ENCODE data around the gene PHYKPL.

Gene PHYKPL

DNA sequence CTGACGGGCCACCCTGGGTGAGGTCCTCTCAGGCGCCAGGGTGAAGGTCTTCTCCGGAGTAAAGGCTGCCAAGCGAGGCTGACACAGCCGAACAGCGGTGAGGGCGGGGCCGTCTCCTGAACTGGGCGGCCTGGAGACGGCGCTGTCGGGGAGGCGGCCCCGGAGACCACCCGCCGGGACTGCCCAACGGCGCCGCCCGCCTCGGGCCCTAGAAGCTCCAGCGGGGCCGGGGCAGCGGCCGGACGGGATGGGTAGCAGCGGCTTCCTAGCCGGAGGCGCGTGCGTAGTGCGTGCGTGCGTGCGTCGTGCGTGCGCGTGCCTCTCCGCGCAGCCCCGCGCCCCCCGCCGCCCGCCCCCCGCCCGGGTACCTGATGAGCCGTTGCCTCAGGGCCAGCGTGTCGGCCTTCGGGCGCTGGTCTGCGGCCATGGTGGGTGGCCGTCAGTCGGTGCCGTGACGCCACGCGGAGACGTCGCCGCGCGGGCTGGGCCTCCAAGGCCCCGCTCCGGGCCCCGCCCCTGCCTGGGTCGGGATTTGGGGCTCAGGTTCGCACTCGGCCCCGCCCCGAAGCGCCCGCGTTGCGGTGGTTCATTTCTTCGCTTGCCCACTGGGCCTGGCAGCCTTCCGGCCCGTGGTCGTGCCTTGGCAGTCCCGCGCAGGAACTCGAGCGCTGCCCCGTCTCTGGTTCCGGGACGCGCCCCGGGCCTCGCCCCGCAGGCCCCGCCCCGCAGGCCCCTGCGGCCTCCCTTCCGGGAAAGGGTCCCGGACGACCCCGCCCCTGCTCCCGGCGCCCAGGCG, at the start of gene PHYKPL:
Gene PHYKPL, minus strand, starts transcription at position 679 of the 796 bp plus-strand sequence. Its CDS starts 252 bp downstream, at position 427.
- peak within 1 kb of the TSS; percentile 89 for H3K27ac Mint-ChIP-seq
- peak within 1 kb of the TSS; percentile 90 for H3K4me3 Mint-ChIP-seq
- no peaks in the 10 kb centered on the region for H3K9me3 Mint-ChIP-seq (ENCODE audit: low read depth)
- peaks cover 70% of the 10 kb centered on the region for H3K4me1 Mint-ChIP-seq (ENCODE audit: low read depth)
- H3K27me3 Mint-ChIP-seq = no peaks in the 10 kb centered on the region
- H3K36me3 Mint-ChIP-seq = peaks cover 16% of the 10 kb centered on the region

- Mint-ChIP-seq H3K4me1 (ENCODE audit: low read depth) (peaks cover 2% of the 10 kb centered on the region), H3K36me3 (peaks cover 2% of the 10 kb centered on the region), H3K4me3 (no peak overlapping the region), H3K27ac (no peak overlapping the region), H3K27me3 (peaks cover under 1% of the 10 kb centered on the region), H3K9me3 (ENCODE audit: low read depth) (peaks cover 10% of the 10 kb centered on the region)
These were observed 49.8 kb upstream of the PHYKPL start for GRCh38 chr5:178282391-178282790.

GRCh38 chr5:178281331-178281730, 48.7 kb upstream of the PHYKPL start:
- peaks cover 10% of the 10 kb centered on the region for H3K9me3 Mint-ChIP-seq (ENCODE audit: low read depth)
- no peak overlapping the region for H3K27ac Mint-ChIP-seq
- H3K4me3 Mint-ChIP-seq = no peak overlapping the region
- H3K27me3 Mint-ChIP-seq = no peaks in the 10 kb centered on the region
- H3K36me3 Mint-ChIP-seq = peaks cover 2% of the 10 kb centered on the region
- peaks cover 2% of the 10 kb centered on the region for H3K4me1 Mint-ChIP-seq (ENCODE audit: low read depth)

GRCh38 chr5:178280631-178281030, 48.0 kb upstream of the PHYKPL start:
- H3K27ac Mint-ChIP-seq = no peak overlapping the region
- H3K4me3 Mint-ChIP-seq = no peak overlapping the region
- H3K36me3 Mint-ChIP-seq = peaks cover 2% of the 10 kb centered on the region
- peaks cover 2% of the 10 kb centered on the region for H3K4me1 Mint-ChIP-seq (ENCODE audit: low read depth)
- peaks cover 14% of the 10 kb centered on the region for H3K9me3 Mint-ChIP-seq (ENCODE audit: low read depth)
- H3K27me3 Mint-ChIP-seq = no peaks in the 10 kb centered on the region

DNA sequence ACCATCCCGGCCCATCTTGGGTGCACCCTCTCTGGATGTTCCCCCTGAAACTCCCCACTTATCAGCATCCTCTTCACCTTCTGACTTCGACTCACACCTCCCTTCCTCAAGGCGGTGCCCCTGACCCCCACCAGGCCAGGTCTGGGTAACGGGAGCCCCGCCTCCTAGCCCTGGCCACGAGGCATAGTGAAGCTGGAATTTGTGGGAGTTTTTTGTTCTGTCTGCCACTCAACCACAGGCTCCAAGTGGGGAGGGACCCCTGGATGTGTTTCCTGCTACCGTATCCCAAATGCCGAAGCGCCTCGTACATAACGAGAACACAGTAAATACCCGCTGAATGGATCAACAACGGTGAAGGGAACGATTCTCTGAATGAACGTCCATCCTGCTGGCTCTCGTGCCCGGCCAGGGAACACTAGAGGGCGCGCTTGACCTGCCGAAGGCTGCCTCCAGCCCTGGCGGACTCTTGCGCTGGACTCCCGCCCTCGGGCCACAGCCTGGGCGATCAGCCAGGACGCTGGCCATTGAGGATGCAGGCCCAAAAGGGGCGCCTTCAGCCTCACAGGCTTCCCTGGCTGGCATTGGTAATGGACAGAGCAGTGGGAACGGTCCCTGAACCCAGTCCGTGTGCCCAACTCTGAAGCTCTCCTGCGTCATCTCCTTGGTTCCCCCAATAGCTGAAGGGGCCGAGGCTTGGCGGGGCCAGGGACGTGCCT, 47.3 kb upstream of the PHYKPL start:
- Mint-ChIP-seq H3K27ac (no peak overlapping the region), H3K4me3 (no peak overlapping the region), H3K9me3 (ENCODE audit: low read depth) (peaks cover 14% of the 10 kb centered on the region), H3K36me3 (peaks cover 2% of the 10 kb centered on the region), H3K4me1 (ENCODE audit: low read depth) (peaks cover 2% of the 10 kb centered on the region), H3K27me3 (no peaks in the 10 kb centered on the region)

DNA sequence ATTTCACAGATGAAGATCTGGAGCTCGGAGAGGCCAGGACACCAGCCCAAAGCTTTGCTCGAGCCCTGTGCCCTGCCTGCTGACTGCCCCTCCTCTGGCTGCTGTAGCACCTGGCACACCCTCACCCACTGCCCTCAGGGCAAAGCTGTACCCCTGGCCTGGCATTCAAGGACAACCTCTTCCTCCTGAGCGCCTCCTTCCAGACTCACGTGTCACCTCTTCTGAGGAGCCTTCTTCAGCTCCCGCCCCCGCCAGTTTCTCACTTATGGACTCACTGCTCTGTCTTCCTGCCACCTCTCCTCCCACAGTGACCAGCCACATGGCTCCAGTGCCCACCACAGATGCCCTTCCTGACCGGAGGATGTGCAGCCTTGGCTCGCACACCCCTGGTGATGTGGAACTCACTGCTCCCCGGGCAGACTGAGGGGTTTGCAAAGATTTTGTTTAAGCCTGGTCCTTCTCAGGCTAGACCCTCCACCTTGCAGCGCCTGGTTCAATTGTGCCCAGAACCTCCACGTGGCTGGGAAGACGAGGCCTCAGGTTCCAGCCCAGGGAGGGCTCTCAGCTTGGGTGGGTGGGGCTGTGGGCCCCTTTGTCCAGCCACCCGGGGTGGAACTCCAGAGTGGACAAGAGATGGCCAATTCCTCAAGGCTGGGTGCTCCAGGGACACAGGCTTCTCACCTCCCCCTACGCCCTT, 46.6 kb upstream of the PHYKPL start:
- no peaks in the 10 kb centered on the region for H3K27me3 Mint-ChIP-seq
- H3K9me3 Mint-ChIP-seq (ENCODE audit: low read depth) = peaks cover 13% of the 10 kb centered on the region
- H3K36me3 Mint-ChIP-seq = peaks cover 2% of the 10 kb centered on the region
- H3K4me1 Mint-ChIP-seq (ENCODE audit: low read depth) = peaks cover 2% of the 10 kb centered on the region
- H3K27ac Mint-ChIP-seq = no peak overlapping the region
- H3K4me3 Mint-ChIP-seq = no peak overlapping the region

DNA sequence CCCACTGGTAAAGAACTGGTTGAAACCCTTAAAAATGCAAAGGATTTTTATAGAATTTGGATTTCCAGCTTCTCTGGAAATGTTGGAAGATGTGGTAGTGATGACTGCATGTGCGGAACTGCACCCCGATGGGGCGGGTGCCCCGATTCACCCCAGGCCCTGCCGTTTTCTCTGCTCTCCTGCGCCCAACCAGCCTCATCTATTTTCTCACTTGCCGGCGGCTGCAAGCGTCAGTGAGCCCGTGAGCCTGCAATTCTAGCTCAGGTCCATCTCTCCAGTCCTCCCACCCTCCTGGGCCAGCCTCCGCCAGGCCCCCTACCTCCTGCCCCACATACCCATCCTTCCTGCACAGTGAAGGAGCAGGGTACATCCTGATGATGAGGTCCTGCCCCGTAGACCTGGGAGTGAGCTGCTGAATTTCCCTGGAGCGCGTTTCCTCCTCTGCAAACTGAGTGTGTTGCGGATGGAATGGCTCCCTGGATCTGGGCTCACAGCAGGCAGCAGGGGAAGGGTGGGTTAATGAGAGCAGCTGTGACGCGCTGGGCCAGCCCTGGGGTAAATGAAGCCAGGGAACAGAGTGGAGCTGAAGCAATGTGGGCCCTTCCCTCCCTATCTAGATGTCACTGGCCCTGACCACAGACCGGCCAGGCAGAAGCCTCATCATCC, 45.9 kb upstream of the PHYKPL start:
- no peaks in the 10 kb centered on the region for H3K27me3 Mint-ChIP-seq
- H3K4me3 Mint-ChIP-seq = no peak overlapping the region
- peaks cover 7% of the 10 kb centered on the region for H3K9me3 Mint-ChIP-seq (ENCODE audit: low read depth)
- H3K36me3 Mint-ChIP-seq = no peaks in the 10 kb centered on the region
- no peak overlapping the region for H3K27ac Mint-ChIP-seq
- H3K4me1 Mint-ChIP-seq (ENCODE audit: low read depth) = peaks cover 2% of the 10 kb centered on the region

DNA sequence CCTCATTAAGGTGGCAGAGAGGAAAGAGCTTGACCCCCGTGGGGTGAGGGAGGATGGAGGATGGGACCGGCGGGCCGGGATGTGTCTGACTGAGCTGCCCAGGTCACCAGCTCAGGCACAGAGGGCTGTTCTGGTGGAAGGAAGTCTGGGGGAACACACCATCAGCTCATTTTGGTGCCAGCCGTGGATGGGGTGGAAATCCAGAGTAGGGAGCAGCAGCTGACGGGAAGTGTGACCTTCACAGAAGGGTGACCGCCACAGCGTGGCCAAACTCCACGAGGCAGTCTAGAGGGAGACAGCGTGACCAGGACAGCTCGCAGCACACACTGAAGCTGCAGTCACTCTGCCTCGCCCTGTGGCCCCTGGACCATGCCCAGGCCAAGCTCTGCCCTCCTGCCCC, 45.3 kb upstream of the PHYKPL start:
- H3K27ac Mint-ChIP-seq = no peak overlapping the region

GRCh38 chr5:178277346-178277745, 44.7 kb upstream of the PHYKPL start:
- Mint-ChIP-seq H3K9me3 (ENCODE audit: low read depth) (peaks cover 4% of the 10 kb centered on the region), H3K4me1 (ENCODE audit: low read depth) (peaks cover 2% of the 10 kb centered on the region), H3K36me3 (no peaks in the 10 kb centered on the region), H3K4me3 (no peak overlapping the region), H3K27me3 (no peaks in the 10 kb centered on the region), H3K27ac (no peak overlapping the region)

More for the DNA sequence above, 45.3 kb upstream of the PHYKPL start:
- peaks cover 4% of the 10 kb centered on the region for H3K9me3 Mint-ChIP-seq (ENCODE audit: low read depth)
- H3K27me3 Mint-ChIP-seq = no peaks in the 10 kb centered on the region
- H3K36me3 Mint-ChIP-seq = no peaks in the 10 kb centered on the region
- H3K4me3 Mint-ChIP-seq = no peak overlapping the region
- peaks cover 2% of the 10 kb centered on the region for H3K4me1 Mint-ChIP-seq (ENCODE audit: low read depth)

GRCh38 chr5:178274781-178275537, 42.4 kb upstream of the PHYKPL start:
- Mint-ChIP-seq H3K4me1 (ENCODE audit: low read depth) (peaks cover 2% of the 10 kb centered on the region), H3K9me3 (ENCODE audit: low read depth) (peaks cover 4% of the 10 kb centered on the region), H3K36me3 (no peaks in the 10 kb centered on the region), H3K27ac (no peak overlapping the region), H3K27me3 (no peaks in the 10 kb centered on the region), H3K4me3 (no peak overlapping the region)

DNA sequence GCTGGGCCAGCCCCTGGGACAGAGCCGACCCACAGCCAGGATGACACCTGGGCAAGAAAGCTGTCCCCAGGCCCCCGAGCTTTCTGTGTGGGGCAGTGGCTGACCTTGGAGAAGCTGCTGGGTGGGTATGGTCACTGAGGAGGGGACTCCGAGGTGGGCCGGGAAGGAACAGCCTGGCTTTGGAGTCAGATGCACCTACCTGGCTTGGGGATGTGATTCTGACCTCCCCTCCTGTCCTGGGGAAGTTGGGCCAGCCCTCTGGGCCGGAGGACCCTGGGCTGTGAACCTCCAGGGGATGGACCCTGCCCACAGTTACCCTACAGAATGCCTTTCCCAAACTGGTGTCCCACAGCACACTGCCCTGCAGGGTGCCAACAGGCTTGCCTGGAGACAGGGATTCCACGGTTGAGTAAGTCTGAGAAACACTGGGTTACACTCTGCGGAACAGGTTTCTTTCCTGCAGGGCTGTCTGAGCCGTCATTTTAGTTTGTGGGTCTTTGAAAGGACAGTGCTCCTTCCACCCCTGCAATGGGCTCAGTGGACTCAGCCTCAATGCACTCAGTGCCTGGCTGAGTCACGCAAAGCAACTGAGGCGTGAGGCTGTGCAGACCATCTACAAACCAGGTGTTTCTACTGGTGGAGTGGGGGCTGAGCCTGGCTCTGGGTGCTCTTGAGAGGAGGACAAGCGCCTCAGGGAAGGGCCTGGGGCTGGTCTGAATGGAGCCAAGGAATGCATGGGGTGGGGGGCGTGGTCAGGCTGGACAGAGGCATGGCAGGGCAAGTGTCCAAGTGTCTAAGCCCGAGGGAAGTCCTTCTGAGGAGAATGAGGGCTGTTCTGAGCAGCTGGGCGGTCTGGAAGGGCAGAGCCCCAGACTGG, 41.3 kb upstream of the PHYKPL start:
- Mint-ChIP-seq H3K36me3 (no peaks in the 10 kb centered on the region), H3K4me3 (no peak overlapping the region), H3K27ac (no peak overlapping the region), H3K4me1 (ENCODE audit: low read depth) (no peaks in the 10 kb centered on the region), H3K9me3 (ENCODE audit: low read depth) (peaks cover 4% of the 10 kb centered on the region), H3K27me3 (no peaks in the 10 kb centered on the region)

DNA sequence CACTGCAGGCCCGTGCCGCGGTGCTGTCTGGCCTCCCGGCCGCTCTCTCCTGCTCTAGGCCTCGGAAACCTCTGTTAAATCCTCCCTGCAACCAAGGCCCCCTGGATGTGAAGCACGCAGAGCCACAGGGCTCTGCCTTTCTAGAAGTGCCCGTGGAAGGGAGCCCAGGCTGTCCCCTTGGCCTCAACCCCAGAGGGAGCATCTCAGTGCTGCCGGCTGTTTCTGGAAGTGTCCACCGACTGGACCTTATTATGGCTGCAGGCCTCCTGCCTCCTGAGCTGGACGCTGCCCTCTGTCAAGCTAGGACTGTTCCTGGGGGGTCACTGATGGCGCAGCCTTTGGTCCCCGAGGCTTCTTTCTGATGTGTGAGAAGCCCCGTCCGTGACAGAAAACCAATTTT, 40.4 kb upstream of the PHYKPL start:
- no peak overlapping the region for H3K4me3 Mint-ChIP-seq
- peaks cover 4% of the 10 kb centered on the region for H3K9me3 Mint-ChIP-seq (ENCODE audit: low read depth)
- H3K4me1 Mint-ChIP-seq (ENCODE audit: low read depth) = no peaks in the 10 kb centered on the region
- H3K36me3 Mint-ChIP-seq = no peaks in the 10 kb centered on the region
- H3K27me3 Mint-ChIP-seq = no peaks in the 10 kb centered on the region
- no peak overlapping the region for H3K27ac Mint-ChIP-seq

GRCh38 chr5:178272591-178272990, 40.0 kb upstream of the PHYKPL start:
- H3K36me3 Mint-ChIP-seq = no peaks in the 10 kb centered on the region
- no peaks in the 10 kb centered on the region for H3K4me1 Mint-ChIP-seq (ENCODE audit: low read depth)
- no peak overlapping the region for H3K27ac Mint-ChIP-seq
- H3K9me3 Mint-ChIP-seq (ENCODE audit: low read depth) = peaks cover 4% of the 10 kb centered on the region
- H3K4me3 Mint-ChIP-seq = no peak overlapping the region
- no peaks in the 10 kb centered on the region for H3K27me3 Mint-ChIP-seq

All from activated naive CD8-positive, alpha-beta T cell (primary cell).